NCI-H2107 treated with DMSO at 0.1 percent for 48 hours (cell line): Measurements from ENCODE around the gene CPSF4.
A peak's percentile ranks its signal among the peaks of the same experiment; 100 is the strongest.
"Not testable (repeated sequence)": the region's sequence is repeated elsewhere in the genome, so short reads cannot be mapped to it uniquely, and the experiment has no call there.

Experiments
- DNase-seq: peaks from one replicate; lab custom pipeline; 2025; ENCODE audit not compliant: unreplicated experiment; lab: John Stamatoyannopoulos, UW

The CPSF4 gene

GRCh38 chr7:99489235-99489634, 50.5 kb downstream of the CPSF4 start:
- DNase-seq: no peak

DNA sequence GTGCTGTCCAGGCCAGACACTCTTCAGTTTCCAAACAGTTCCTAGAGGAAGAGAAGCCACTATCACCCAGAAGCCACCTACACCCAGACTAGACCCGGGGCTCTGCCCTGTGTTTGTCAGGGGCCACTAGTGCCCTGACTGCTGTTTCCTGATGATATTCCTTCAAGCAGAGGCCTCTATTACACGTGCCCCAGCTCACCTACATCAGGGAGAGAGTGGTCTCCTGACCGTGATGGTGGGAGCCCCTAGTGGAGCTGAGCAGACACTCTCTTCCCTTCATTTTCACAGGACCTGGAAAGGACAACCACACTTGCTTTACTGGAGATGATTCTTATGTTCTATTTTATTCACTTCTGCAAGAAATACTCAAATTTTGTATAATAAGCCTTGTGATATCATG, 52.1 kb downstream of the CPSF4 start:
- no peak for DNase-seq

DNA sequence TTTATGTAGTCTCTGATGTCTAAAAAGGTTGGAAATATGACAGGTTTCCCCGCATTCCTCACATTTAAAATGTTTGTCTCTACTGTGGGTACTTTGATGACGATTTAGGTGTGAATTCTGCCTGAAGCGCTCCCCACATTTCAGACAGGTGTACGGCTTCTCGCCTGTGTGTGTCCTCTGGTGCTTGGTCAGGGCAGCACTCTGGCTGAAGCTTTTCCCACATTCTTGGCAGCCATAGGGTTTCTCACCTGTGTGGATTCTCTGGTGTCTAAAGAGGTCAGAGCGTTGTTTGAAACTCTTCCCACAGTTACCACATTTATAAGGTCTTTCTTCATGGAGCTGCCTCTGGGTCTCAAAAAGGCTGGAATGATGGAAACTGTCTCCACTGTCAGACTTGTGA, 55.1 kb downstream of the CPSF4 start:
- DNase-seq: no peak

DNA sequence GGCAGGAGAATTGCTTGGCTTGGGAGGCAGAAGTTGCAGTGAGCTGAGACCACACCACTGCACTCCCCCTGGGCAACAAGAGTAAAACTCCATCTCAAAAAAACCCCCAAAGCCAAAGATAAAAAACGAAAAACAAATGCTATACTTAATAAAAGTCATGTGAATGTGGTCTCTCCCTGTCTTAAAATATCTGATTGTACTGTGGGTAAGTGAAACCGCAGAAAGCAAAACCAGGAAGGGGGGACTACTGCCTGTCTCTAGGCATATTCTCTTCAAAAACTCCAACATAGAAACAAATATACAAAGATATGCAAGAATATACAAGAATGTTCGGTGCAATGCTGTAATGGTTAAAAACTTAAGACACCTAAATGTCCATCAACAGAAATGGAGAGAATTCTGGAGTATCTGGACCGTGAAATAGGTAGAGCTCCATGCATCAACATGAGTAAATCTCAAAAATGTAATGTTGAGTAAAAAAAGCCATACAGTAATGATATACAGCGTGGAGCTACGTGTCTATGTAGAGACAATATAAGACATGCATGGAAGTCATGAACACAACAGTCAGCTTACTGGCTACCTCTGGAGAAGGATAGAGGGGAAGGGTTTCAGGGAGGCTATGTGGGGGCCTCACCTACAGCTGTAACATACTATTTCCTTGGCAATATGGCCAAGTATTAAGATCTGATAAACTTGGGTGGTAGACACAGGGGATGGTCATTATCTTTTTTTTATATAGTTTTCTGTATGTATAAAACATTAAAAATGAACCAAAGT, 59.2 kb downstream of the CPSF4 start:
- DNase-seq: no peak

DNA sequence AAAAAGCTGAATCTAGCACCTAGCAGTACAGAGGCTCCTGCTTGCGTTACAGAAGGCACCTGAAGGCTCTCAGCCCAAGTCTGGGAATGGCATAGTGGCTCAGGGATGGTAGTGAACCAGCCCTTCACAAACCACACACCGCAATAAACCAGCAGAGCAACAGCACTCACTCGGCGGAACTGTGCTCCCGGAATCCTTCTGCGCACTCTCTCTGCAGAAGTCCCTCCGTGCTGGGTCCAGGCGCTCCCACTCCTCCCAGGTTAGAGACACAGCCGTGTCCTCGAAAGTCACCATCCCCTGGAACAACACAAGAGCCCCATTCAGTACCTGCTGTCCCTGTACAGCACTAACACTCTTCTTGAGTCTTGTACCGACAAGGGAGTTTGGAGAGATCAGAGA, 59.8 kb downstream of the CPSF4 start:
- no peak for DNase-seq

DNA sequence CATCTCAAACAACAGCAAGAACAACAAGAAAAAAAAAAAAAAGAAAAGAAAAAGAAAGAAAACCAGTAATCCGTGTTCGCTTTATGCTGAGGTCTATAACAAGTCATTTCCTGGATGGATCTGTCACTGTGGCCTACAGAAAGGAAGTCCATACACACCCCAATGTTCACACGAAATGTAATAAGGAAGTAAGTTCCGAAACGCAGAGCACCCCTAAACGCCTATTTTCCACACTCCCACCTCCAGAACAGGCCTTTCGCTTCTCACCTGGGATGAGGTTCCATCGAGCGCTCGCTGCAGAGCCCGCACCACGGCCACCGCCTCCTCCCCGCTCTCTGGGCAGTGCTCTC, 60.6 kb downstream of the CPSF4 start:
- DNase-seq: no peak

DNA sequence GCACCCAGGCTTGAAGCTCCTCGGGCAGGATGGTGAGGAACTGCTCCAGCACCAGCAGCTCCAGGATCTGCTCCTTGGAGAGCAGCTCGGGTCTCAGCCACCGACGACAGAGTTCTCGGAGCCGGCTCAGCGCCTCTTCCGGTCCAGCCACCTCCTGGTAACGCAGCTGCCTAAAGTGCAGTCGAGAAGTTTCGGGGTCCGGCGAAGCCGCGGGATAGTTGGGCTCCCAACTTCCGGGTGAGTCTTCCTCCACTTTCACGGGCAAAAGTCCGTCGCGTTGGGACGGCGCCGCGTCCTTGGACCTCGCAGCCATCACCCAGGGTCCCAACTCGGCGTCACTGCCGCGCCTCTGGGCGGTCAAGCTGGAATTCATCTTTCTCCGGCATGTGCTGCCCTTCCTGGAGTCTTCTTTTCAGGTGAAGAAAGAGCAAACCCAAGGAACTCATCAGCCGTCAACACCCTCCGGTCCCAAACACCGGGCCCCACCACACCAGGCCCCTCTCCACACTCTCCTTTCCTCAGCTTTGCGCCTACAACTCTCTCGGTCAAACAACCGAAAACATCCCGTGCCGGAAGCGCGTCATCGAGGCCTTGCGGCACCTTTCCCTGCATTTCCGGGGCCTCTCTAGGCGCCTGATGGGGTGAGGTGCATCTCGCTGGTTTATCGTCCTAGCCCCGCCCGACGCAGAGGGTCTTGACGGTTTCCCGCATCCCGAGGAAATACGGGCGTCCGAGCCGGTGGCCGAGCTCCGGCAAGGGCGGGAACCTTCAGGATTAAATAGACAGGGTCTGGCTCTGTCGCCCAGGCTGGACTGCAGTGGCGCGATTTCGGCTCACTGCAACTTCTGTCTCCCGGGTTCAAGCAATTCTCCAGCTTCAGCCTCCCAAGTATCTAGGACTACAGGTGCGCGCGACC, 61.2 kb downstream of the CPSF4 start, which contains the start of gene ZNF394:
Gene ZNF394 (minus strand): TSS at position 561 of the 916 bp plus-strand sequence. CDS start 188 bp downstream, at position 373.
- peak; percentile 85 for DNase-seq

DNA sequence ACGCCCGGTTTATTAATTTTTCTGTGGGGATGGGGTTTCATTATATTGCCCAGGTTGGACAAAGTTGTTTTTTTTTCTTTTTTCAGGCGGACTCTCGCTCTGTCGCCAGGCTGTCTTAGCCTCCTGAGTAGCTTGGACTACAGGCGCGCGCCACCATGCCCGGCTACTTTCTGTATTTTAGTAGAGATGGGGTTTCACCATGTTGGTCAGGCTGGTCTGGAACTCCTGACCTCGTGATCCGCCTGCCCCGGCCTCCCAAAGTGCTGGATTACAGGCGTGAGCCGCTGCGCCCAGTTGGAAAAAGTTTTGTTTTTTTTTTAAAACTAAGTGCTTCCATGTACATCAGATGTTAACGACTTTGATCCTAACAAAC, 61.9 kb downstream of the CPSF4 start:
- no peak for DNase-seq

- DNase-seq: not testable (repeated sequence)
Measured at GRCh38 chr7:99501236-99501635, 62.5 kb downstream of the CPSF4 start.

- no peak for DNase-seq
Measured at GRCh38 chr7:99504281-99504602, 65.5 kb downstream of the CPSF4 start.

GRCh38 chr7:99504603-99505323, 66.0 kb downstream of the CPSF4 start, which contains the start of gene ZKSCAN5:
TSS of gene ZKSCAN5 (plus strand) at chr7:99504662. CDS start at chr7:99506045, 1,383 bp downstream.
- peak; percentile 97 for DNase-seq

DNA sequence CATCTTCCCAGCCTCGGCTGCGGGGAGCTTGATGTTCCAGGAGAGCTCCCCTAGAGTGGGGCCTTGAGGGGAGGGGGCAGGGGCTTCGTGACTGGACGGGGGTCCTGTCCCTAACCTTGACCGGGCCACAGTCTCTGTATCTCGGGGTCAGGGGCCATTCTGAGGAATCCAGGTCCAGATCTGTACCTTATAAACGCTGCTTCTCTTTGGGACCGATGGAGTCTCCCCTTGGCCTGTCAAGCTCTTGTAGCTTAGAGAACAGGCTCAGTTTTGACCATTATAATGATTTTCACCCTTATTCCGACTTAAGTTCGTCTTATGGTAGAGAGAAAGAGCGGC, 66.5 kb downstream of the CPSF4 start:
- no peak for DNase-seq
